Parietal lobe (tissue), 1 donor: ENCODE data around the gene VWA1. TPM values are rescaled to one million over a fixed set of nuclear protein-coding genes. Genes with fewer than 3 reads are reported as not detected.

ENCODE experiments used
- total RNA-seq: library from RNA; depleted of rRNA; stranded (reverse); fragments of >200 nt; gene quantifications from one replicate; pipeline ENCODE4 v1.2.3, GENCODE V29; 2014

Gene VWA1, protein sequence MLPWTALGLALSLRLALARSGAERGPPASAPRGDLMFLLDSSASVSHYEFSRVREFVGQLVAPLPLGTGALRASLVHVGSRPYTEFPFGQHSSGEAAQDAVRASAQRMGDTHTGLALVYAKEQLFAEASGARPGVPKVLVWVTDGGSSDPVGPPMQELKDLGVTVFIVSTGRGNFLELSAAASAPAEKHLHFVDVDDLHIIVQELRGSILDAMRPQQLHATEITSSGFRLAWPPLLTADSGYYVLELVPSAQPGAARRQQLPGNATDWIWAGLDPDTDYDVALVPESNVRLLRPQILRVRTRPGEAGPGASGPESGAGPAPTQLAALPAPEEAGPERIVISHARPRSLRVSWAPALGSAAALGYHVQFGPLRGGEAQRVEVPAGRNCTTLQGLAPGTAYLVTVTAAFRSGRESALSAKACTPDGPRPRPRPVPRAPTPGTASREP
- total RNA-seq = 4.1 TPM

DNA sequence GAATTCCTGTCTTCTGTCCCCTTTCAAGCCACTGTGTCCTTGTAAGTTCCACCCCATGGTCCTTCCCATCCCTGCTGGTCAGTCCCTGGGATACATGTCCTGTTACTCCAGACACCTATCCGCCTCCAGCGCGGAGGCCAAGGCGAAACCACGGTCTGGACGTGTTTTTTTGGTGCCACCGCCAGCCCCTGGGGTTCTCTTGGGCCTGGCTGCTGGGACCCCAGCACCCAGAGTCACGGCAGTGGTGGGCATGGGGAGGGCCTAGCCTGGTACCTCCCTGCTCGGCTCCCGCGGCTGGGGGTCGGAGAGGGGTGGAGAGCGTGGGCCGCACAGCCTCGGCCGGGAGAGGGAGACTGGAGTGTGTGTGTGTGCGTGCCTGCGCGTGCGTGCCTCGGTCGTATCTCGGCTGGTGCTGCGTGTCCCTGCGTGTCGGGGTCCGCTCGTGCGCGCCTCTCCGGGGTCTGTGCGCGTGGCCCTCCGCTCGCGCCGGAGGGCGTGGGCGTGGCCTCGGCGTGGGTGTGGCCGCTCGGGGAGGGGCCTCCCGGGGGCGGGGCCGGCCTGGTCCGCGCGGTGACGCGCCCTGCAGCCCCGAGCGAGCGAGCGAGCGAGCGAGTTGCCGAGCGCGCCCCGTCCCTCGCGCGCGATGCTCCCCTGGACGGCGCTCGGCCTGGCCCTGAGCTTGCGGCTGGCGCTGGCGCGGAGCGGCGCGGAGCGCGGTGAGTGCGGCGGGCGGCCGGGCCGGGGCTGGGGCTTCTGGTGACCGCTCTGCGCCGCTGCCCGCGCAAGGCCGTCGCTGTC is at the start of gene VWA1:
VWA1 (plus strand) TSS at position 585 of the 798 bp plus-strand sequence; CDS start at position 644, 59 bp downstream.

DNA sequence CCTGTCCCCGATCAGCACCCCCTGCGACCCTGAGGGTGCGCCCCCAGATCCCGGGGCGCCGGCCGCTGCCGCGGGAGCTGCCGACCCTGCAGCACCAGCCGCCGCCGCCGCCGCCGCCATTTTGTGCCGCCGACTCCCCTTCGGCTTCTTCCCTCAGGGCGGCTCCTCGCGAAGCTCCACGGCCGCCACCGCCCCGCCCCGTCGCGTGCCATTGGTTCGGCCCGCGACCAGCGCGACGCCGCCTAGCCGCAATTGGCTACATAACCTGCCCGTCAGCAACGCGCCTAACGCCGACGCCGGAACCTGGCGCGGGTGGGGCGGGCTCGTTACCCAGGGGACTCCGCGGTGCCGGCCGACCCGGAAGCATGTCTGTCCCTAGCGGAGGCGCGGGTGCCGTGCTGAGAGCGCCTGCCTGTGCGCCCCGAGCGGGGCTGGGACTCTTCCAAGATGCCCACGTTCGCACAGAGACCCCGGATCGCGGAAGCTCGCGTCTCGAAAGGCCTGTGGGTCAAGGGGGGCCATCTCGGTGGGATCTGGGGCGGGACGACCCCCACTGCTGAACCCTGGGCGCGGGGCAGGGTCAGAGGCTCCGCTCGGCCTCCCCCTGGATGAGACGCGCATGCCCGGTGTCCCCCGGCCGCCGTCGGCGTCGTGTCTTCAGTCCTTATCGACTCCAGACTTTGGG is 36.2 kb upstream of the VWA1 start, which contains the start of gene CCNL2:
CCNL2 (minus strand) TSS at position 149 of the 685 bp plus-strand sequence; CDS start at position 120, 29 bp downstream.

DNA sequence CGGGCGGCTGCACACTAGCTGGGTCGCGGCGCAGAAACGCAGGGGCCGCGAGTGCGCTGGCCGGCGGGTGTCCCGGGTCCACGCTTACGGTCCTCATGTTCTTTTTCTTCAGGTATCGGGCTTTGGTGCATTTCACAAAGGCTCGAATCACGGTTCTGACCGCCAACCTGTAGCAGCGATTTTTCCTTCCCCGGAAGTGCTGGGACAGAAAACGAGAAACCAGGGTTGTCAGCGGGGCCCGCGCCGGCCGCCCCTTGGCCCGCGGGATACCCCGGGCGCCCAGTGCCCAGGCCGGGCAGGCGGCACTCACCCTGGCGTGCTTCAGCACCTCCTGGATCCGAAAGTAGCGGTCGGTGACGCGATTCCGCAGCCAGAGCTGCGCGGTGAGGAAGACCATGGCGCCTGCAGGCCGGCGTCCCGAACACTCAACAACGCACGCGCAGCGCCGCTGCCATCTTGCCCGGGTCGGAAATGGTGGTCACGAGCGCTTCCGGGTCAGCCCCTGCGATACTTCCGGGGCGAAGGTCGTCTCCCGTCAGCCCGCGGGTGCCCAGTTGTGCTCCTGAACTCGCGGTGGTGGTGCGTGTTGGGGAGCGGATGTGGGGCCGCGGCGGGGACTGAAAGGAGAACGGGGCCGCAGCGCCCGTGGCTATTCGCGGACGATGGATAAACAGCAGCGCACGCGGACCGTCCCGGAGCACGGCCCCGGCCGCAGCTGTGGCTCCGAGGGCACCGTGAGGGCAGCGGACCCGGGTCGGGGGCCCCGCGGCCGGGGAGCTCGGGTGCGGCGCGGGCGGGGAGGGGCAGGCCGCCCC is 28.5 kb upstream of the VWA1 start, which contains the start of gene MRPL20:
MRPL20 (minus strand) TSS at position 473 of the 815 bp plus-strand sequence; CDS start at position 397, 76 bp downstream.

DNA sequence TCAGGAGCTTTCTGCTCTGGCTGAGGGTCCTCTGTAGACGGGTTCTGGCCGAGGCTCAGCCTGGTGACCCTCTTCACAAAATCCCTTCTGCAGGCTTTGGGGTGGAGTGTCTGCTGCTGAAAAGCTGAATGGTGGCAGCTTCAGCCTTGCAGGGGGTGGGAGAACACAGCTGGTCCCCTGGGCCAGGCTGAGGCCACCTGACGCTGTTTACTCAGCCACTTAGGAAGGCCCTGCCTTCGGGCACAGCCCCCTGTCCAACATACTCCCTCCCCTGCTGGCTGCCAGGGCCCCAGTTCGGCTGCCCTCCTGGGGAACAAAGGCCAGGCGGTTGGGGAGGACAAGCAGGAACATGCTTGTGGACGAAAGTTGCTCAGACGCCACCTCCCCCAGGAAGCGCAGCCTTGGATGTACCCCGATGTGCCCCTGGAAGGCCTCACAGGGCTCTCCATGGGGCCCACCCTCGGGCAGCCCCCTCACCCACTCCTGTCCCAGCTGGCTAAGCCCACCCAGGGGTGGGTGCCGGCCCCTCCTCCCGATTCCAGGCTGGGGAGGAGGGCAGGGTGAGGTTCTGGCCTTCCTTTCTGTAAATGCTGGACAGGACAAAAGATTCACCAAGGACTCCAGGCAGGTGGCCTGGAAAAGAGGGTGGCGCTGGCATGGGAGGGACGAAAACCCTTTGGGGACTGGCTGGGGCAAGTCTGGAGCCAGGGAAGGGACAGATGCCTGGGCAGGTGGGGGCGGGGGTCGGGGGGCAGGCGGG is 14.2 kb upstream of the VWA1 start, which contains the start of gene ANKRD65:
ANKRD65 (minus strand) TSS at position 130 of the 760 bp plus-strand sequence. CDS start 271 bp downstream, outside the sequence.

DNA sequence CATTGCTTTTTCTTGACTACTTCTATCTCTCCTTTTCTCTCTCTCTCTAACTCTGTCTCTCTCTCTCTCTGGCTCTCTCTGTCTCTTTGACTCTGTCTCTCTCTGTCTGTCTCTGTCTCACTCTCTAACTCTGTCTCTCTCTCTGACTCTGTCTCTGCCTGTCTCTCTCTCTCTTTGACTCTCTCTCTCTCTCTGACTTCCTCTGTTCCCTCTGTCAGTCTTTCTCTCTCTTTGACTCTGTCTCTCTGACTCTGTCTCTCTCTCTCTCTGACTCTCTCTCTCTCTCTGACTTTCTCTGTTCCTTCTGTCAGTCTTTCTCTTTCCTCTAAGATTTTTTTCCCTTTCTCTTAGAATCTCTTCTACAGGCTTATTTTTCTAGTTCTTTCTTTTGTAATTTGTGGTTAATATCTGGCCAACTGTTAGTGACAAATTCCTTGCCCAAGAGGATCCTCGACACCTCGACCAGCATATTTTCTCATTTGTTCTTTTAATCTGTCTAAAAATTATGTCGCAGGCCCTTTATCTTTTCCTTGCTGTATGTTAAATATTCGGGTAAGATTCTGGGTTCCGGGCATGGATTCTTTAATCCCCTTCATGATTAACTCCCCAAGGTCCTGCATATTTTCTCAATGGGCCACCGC is 13.7 kb downstream of the VWA1 start, which contains the start of gene ATAD3C:
ATAD3C (plus strand) TSS at position 591 of the 641 bp plus-strand sequence. CDS start 995 bp downstream, outside the sequence.

DNA sequence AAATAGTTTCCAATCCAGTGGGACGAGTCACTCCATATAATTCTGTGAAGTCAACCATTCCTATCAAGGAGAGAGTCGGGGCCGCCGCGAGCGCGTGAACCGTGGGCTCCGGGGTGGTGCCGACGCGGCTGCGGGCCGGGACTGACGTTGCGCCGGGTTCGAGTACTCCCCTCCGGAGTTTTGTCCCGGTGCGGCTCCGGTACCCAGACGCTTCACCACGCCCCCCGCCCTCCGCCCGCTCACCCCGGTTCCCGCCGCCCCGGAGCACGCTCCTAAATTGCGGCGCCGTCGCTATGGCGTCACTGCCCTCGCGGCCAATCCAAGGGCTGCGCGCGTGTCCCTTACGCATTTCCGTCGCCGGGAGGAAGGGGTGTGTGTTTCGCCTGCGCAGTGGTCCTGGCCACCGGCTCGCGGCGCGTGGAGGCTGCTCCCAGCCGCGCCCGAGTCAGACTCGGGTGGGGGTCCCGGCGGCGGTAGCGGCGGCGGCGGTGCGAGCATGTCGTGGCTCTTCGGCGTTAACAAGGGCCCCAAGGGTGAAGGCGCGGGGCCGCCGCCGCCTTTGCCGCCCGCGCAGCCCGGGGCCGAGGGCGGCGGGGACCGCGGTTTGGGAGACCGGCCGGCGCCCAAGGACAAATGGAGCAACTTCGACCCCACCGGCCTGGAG is 36.0 kb downstream of the VWA1 start, which contains the start of gene ATAD3B:
ATAD3B (plus strand) TSS at position 377 of the 664 bp plus-strand sequence; CDS start at position 497, 120 bp downstream.

Other genes with a start within 250 kb of the VWA1 start
- gene TNFRSF18, start 229.1 kb upstream of the VWA1 start, total RNA-seq = not detected
- gene TNFRSF4, start 221.5 kb upstream of the VWA1 start, total RNA-seq = not detected
- 34.4 TPM for gene SDF4, start 203.7 kb upstream of the VWA1 start, total RNA-seq
- 24.7 TPM for gene B3GALT6, start 203.5 kb upstream of the VWA1 start, total RNA-seq
- gene C1QTNF12, start 189.0 kb upstream of the VWA1 start, total RNA-seq = not detected
- gene UBE2J2, start 161.8 kb upstream of the VWA1 start, total RNA-seq = 52.0 TPM
- gene SCNN1D, start 155.3 kb upstream of the VWA1 start, total RNA-seq = 4.4 TPM
- 202 TPM for gene ACAP3, start 127.8 kb upstream of the VWA1 start, total RNA-seq
- 10.0 TPM for gene PUSL1, start 127.1 kb upstream of the VWA1 start, total RNA-seq
- 69.2 TPM for gene INTS11, start 111.0 kb upstream of the VWA1 start, total RNA-seq
- 16.3 TPM for gene CPTP, start 110.9 kb upstream of the VWA1 start, total RNA-seq
- 1.6 TPM for gene TAS1R3, start 104.4 kb upstream of the VWA1 start, total RNA-seq
- 80.1 TPM for gene DVL1, start 86.3 kb upstream of the VWA1 start, total RNA-seq
- gene MXRA8, start 77.1 kb upstream of the VWA1 start, total RNA-seq = 9.1 TPM
- 27.2 TPM for gene AURKAIP1, start 60.5 kb upstream of the VWA1 start, total RNA-seq
- 262 TPM for gene CCNL2, start 36.4 kb upstream of the VWA1 start, total RNA-seq
- gene MRPL20, start 28.4 kb upstream of the VWA1 start, total RNA-seq = 49.5 TPM
- gene ANKRD65, start 14.4 kb upstream of the VWA1 start, total RNA-seq = 1.6 TPM
- not detected for gene ATAD3C, start 14.0 kb downstream of the VWA1 start, total RNA-seq
- 22.5 TPM for gene ATAD3B, start 36.1 kb downstream of the VWA1 start, total RNA-seq
- 13.5 TPM for gene ATAD3A, start 76.5 kb downstream of the VWA1 start, total RNA-seq
- gene TMEM240, start 104.9 kb downstream of the VWA1 start, total RNA-seq = 20.3 TPM
- gene SSU72, start 139.2 kb downstream of the VWA1 start, total RNA-seq = 45.4 TPM
- gene FNDC10, start 164.4 kb downstream of the VWA1 start, total RNA-seq = 2.2 TPM
- gene MIB2, start 179.8 kb downstream of the VWA1 start, total RNA-seq = 67.6 TPM
- gene MMP23B, start 196.5 kb downstream of the VWA1 start, total RNA-seq = 0.63 TPM
- gene CDK11B, start 223.3 kb downstream of the VWA1 start, total RNA-seq = 8.5 TPM